AG04449 (cell line): ENCODE data around the gene ACTR8.

Experiments
- CTCF ChIA-PET: fragments of 350-600 bp; formaldehyde crosslinking; extraction: SDS; loops from one replicate; lab custom pipeline; 2021; ENCODE audit warnings: antibody characterized with exemption; lab: Yijun Ruan, JAX
- POLR2A ChIA-PET: fragments of 400-600, 350-600 bp; formaldehyde crosslinking; extraction: SDS; loops from one replicate; lab custom pipeline; 2020; ENCODE audit warnings: antibody characterized with exemption, inconsistent platforms; lab: Yijun Ruan, JAX
- DNase-seq: peaks from one replicate; pipeline ENCODE4 v3.0.0-alpha.2; 2010; ENCODE audit warnings: low read depth, low spot score
- H3K4me3 ChIP-seq: 2 replicates; pipeline ENCODE4 v1.5.1; 2011; ENCODE audit warnings: low read depth, mild to moderate bottlenecking, control low read depth, low read length
- TF ChIP-seq, protein P1 (sequence below): IDR thresholded peaks from one replicate; pipeline ENCODE4 v1.5.1; 2011; ENCODE audit warnings: mild to moderate bottlenecking, moderate library complexity, low read length, control low read depth, inconsistent platforms; ENCODE audit not compliant: insufficient read depth; ENCODE audit errors: missing control alignments

ACTR8 gene

DNA sequence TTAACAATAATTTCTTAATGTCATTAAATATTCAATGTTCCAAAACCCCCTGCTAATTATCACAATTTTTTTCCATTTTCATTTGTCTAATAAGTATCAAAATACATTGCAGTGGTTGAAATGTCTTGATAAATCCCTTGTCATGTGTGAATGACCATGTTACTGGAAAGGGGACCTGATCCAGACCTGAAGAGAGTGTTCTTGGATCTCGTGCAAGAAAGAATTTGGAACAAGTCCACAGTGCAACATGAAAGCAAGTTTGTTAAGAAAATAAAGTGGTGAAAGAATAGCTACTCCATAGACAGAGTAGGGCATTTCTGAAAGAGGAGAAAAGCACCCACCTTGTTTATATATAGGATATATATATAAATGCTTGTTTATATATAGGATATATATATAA lies 20.1 kb upstream of the ACTR8 start:
- ChIA-PET POLR2A (no interaction called here), CTCF (no interaction called here)
- TF ChIP-seq, protein P1, sequence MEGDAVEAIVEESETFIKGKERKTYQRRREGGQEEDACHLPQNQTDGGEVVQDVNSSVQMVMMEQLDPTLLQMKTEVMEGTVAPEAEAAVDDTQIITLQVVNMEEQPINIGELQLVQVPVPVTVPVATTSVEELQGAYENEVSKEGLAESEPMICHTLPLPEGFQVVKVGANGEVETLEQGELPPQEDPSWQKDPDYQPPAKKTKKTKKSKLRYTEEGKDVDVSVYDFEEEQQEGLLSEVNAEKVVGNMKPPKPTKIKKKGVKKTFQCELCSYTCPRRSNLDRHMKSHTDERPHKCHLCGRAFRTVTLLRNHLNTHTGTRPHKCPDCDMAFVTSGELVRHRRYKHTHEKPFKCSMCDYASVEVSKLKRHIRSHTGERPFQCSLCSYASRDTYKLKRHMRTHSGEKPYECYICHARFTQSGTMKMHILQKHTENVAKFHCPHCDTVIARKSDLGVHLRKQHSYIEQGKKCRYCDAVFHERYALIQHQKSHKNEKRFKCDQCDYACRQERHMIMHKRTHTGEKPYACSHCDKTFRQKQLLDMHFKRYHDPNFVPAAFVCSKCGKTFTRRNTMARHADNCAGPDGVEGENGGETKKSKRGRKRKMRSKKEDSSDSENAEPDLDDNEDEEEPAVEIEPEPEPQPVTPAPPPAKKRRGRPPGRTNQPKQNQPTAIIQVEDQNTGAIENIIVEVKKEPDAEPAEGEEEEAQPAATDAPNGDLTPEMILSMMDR, result no peak
- no peak overlapping the region for H3K4me3 ChIP-seq
- DNase-seq, result no peak

GRCh38 chr3:53900666-53901331 lies 18.8 kb upstream of the ACTR8 start:
- TF ChIP-seq, protein P1, result no peak
- POLR2A ChIA-PET, result no interaction called here
- H3K4me3 ChIP-seq, result no peak overlapping the region
- no peak for DNase-seq
- CTCF ChIA-PET, result interaction anchor here (1.5 kb wide), 1 partner anchor 37 kb away, joined by 4 read pairs; no protein-coding TSS in a partner anchor

GRCh38 chr3:53899750-53900149 lies 17.8 kb upstream of the ACTR8 start:
- TF ChIP-seq, protein P1, result no peak
- DNase-seq, result no peak
- ChIA-PET POLR2A (no interaction called here), CTCF (interaction anchor here (1.4 to 1.5 kb wide), 2 partner anchors 38 to 39 kb away, joined by 4 read pairs; no protein-coding TSS in a partner anchor)
- no peak overlapping the region for H3K4me3 ChIP-seq

DNA sequence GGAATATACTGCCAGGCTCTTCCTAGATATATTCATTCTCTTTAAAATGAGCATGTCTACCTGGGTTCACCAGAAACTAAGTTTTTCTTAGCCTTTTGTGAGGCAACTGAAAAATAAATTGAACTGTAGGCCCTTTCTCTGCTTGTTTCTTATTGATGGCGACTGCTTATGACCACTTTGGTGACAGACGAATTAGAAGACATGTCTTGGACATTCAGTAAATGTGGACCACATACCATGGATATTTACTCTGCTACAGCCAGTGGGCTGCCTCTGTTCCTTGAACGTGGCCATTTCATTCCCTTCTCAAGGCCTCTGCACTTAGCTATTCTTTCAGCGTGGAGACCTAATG lies 10.3 kb upstream of the ACTR8 start:
- peak overlapping the region; percentile 62 for H3K4me3 ChIP-seq
- TF ChIP-seq, protein P1, result no peak
- no peak for DNase-seq
- ChIA-PET POLR2A (interaction anchor here (0.7 to 1.3 kb wide), 3 partner anchors 11 to 544 kb away, joined by 3 to 5 read pairs (median 3); partner anchors contain the start of gene DCP1A), CTCF (interaction anchor here (0.8 to 1.7 kb wide), 2 partner anchors 46 to 67 kb away, joined by 3 to 5 read pairs; no protein-coding TSS in a partner anchor)

DNA sequence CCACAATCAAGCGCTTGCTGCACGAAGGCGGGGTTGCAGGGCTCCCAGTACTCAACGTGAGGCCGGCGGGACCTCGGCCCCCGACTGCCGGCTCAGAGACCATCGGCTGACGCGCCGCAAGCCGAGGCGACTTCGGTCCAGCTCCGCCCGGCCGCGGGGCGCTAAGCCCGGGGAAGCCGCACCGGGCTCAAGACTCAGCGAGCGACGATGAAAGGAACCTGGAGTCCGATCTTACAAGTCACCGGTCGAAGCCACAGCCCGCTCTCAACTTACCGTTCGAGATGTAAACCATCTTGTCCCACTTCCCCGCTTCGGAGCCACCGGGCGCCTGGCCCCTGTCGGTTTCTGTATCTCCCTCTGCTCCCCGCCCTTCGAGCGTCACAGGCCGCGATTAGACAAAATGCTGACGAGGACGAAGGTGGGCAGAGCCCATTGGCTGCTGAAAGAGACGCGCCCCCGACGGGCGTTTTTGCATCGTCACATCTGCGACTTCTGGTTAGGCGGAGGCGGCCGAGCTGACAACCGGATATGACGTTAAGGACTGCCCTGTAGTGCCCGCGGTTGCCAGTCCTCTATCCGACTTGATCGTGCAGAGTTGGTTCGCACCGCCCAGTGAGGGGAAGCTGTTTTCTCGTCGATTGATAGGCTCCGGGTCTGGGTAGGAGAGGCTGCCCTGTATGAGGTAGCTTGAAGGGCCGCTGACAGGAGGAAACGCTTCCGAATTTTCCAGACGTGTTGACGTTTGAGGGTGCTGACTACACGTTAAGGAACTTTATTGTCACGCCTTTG lies 9.7 kb upstream of the ACTR8 start, which contains the start of gene SELENOK:
Gene SELENOK (minus strand): TSS at position 363 of the 789 bp plus-strand sequence.
- CTCF ChIA-PET, result interaction anchor here (0.8 to 1.7 kb wide), 4 partner anchors 32 to 84 kb away, joined by 3 to 5 read pairs (median 4); no protein-coding TSS in a partner anchor
- H3K4me3 ChIP-seq, result peak within 1 kb of the TSS; percentile 88

More for the DNA sequence above, 9.7 kb upstream of the ACTR8 start, which contains the start of gene SELENOK:
- POLR2A ChIA-PET, result interaction anchor here (0.7 to 1.3 kb wide), 3 partner anchors 11 to 544 kb away, joined by 3 to 5 read pairs (median 3); partner anchors contain the start of gene DCP1A
- TF ChIP-seq, protein P1, result no peak
- peak; percentile 97 for DNase-seq
